H1 (cell line): ENCODE measurements around the gene LRRC32. TPM values are rescaled to one million over a fixed set of nuclear protein-coding genes. Genes with fewer than 3 reads are reported as not detected.

Experiments used
- ASH2L ChIP-seq: fragments of 200-600, 300-600 bp; sonication (generic); IDR thresholded peaks from one replicate; pipeline ENCODE4 v1.7.1; 2017; ENCODE audit warnings: low read length
- ATF2 ChIP-seq: IDR thresholded peaks from 2 replicates; pipeline ENCODE4 v1.6.1; 2012; ENCODE audit warnings: low read length, inconsistent platforms
- CHD1 ChIP-seq: IDR thresholded peaks from 2 replicates; pipeline ENCODE4 v1.6.1; 2012; ENCODE audit warnings: low read depth, low read length, improper control_type of control experiment
- RBBP5 ChIP-seq: IDR thresholded peaks from 2 replicates; pipeline ENCODE4 v1.7.1; 2012; ENCODE audit warnings: low read depth, mild to moderate bottlenecking, inconsistent platforms, low read length, moderate library complexity, borderline replicate concordance
- TAF1 ChIP-seq: IDR thresholded peaks from 2 replicates; pipeline ENCODE4 v1.6.1; 2011; ENCODE audit warnings: mild to moderate bottlenecking, low read depth, low read length
- TBP ChIP-seq: IDR thresholded peaks from 2 replicates; pipeline ENCODE4 v1.6.1; 2011; ENCODE audit warnings: low read depth, low read length, improper control_type of control experiment
- polyA plus RNA-seq, 7 experiments: library from polyadenylated mRNA; depleted of rRNA in 3 of 7; stranded (reverse) in 5 of 7; unstranded in 2 of 7; fragments of >200 nt in 5 of 7; fragments of 200-250 nt in 2 of 7; gene quantifications; 1 replicate in 5 of 7; 2 replicates in 1 of 7; 4 replicates in 1 of 7; pipeline versions ENCODE4 v1.2.1 to v1.2.3, GENCODE V29; 2011 to 2013; ENCODE audit warnings: missing spikeins in 2 of 7, mixed read lengths in 2 of 7
- total RNA-seq: library from RNA; stranded (reverse); fragmentation: NEBNext Ultra II Directional; extraction: Animal tissue kit (Norgen Biotek cat#: 25700); gene quantifications from 2 replicates; pipeline ENCODE4 v1.2.1, GENCODE V29; 2021
- TF ChIP-seq, protein P1 (sequence below), 3 experiments: IDR thresholded peaks; 1 replicate in 2 of 3; 2 replicates in 1 of 3; pipeline versions ENCODE4 v1.5.1 to v1.6.1; 2011; ENCODE audit warnings: low read length in 3 of 3, mild to moderate bottlenecking in 3 of 3, inconsistent platforms in 2 of 3, low read depth in 1 of 3, moderate library complexity in 1 of 3; ENCODE audit not compliant: insufficient read depth in 1 of 3; ENCODE audit errors: control extremely low read depth in 1 of 3

The LRRC32 gene
- total and polyA plus RNA-seq, 2 of the 8 experiments (the other 6 are each of a cell fraction or from before 2014, with no cell fraction given), result 0.99 to 1.9 TPM

DNA sequence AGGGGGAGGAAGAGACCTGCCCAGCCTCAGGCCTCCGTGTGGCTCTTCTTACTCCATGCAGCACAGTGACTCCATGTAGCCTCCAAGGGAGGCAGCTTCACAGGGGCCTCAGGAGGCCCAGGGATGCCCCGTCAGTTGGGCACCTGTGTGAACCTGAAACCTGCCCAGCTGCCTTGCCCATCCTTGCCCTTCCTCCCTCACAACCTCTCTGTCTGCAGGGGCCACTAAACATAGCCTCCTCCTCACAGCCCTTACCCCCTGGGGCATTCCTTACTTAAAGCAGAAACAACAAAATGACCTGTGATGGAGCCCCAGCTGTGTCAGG, 7.1 kb downstream of the LRRC32 start (continued):
- TF ChIP-seq ATF2 (no peak), TAF1 (no peak), ASH2L (no peak), RBBP5 (no peak), TBP (no peak), CHD1 (no peak)
- TF ChIP-seq, protein P1, sequence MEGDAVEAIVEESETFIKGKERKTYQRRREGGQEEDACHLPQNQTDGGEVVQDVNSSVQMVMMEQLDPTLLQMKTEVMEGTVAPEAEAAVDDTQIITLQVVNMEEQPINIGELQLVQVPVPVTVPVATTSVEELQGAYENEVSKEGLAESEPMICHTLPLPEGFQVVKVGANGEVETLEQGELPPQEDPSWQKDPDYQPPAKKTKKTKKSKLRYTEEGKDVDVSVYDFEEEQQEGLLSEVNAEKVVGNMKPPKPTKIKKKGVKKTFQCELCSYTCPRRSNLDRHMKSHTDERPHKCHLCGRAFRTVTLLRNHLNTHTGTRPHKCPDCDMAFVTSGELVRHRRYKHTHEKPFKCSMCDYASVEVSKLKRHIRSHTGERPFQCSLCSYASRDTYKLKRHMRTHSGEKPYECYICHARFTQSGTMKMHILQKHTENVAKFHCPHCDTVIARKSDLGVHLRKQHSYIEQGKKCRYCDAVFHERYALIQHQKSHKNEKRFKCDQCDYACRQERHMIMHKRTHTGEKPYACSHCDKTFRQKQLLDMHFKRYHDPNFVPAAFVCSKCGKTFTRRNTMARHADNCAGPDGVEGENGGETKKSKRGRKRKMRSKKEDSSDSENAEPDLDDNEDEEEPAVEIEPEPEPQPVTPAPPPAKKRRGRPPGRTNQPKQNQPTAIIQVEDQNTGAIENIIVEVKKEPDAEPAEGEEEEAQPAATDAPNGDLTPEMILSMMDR (IDR thresholded peaks at IDR 0.05; ENCODE audit: control extremely low read depth in 1 of 3, insufficient read depth in 1 of 3, low read depth in 1 of 3, low read length in 3 of 3), result no peak
